HG03280 (cell line): ENCODE data around the gene ABHD17B.
"Not testable (repeated sequence)": the region's sequence is repeated elsewhere in the genome, so short reads cannot be mapped to it uniquely, and the experiment has no call there.

Experiments used
- ATAC-seq: cut with Tn5 transposase; IDR thresholded peaks from one replicate; pipeline ENCODE4 v1.9.1; 2021; ENCODE audit warnings: mild to moderate bottlenecking, moderate library complexity; ENCODE audit not compliant: unreplicated experiment

The ABHD17B gene

GRCh38 chr9:71916834-71917534 is 6.0 kb upstream of the ABHD17B start:
- peak; percentile 53 for ATAC-seq

GRCh38 chr9:71915495-71915894 is 4.5 kb upstream of the ABHD17B start:
- no peak for ATAC-seq

GRCh38 chr9:71911908-71912335 is 929 bp upstream of the ABHD17B start:
- no peak for ATAC-seq

GRCh38 chr9:71910650-71911060 is 338 bp downstream of the ABHD17B start:
- ATAC-seq = peak; percentile 20

GRCh38 chr9:71909887-71910649 is 925 bp downstream of the ABHD17B start:
- ATAC-seq = no peak

GRCh38 chr9:71908825-71909224 is 2.2 kb downstream of the ABHD17B start:
- no peak for ATAC-seq

- ATAC-seq = no peak
Measured at GRCh38 chr9:71904076-71904475, 6.9 kb downstream of the ABHD17B start.

GRCh38 chr9:71901695-71902597 is 9.0 kb downstream of the ABHD17B start:
- no peak for ATAC-seq

GRCh38 chr9:71898756-71899155 is 12.2 kb downstream of the ABHD17B start:
- ATAC-seq = not testable (repeated sequence)

- no peak for ATAC-seq
Measured at GRCh38 chr9:71897577-71897976, 13.4 kb downstream of the ABHD17B start.

GRCh38 chr9:71896761-71897160 is 14.2 kb downstream of the ABHD17B start:
- no peak for ATAC-seq

GRCh38 chr9:71895955-71896354 is 15.0 kb downstream of the ABHD17B start:
- no peak for ATAC-seq

GRCh38 chr9:71895117-71895516 is 15.9 kb downstream of the ABHD17B start:
- no peak for ATAC-seq

- ATAC-seq = no peak
Measured at GRCh38 chr9:71891557-71892189, 19.3 kb downstream of the ABHD17B start.

GRCh38 chr9:71890042-71890679 is 20.8 kb downstream of the ABHD17B start:
- no peak for ATAC-seq

- ATAC-seq = no peak
Measured at GRCh38 chr9:71887362-71887761, 23.6 kb downstream of the ABHD17B start.

GRCh38 chr9:71886541-71886940 is 24.5 kb downstream of the ABHD17B start:
- ATAC-seq = no peak

- no peak for ATAC-seq
Measured at GRCh38 chr9:71886015-71886414, 25.0 kb downstream of the ABHD17B start.

- ATAC-seq = no peak
Measured at GRCh38 chr9:71885467-71885866, 25.5 kb downstream of the ABHD17B start.

GRCh38 chr9:71884005-71884404 is 27.0 kb downstream of the ABHD17B start:
- ATAC-seq = no peak
